Upper lobe of left lung (tissue), 6 donors: ENCODE measurements around the gene CDKAL1. TPM values are rescaled to one million over a fixed set of nuclear protein-coding genes. Genes with fewer than 3 reads are reported as not detected.
A peak's percentile ranks its signal among the peaks of the same experiment; 100 is the strongest.

Experiments used
- ATAC-seq, 2 donors: fragments of 200-7000 bp; cut with Tn5 transposase; one replicate each; pipeline ENCODE4 v1.9.1; 2022; ENCODE audit warnings: mild to moderate bottlenecking in 2 of 2, moderate library complexity in 2 of 2; ENCODE audit not compliant: low FRiP score in 2 of 2
- DNase-seq, 2 donors: peaks; one replicate each; pipeline ENCODE4 v3.0.0-alpha.2; 2019 to 2020
- H3K27ac ChIP-seq, 4 donors: fragments of 200-600 bp; sonication (generic); one replicate each; pipeline ENCODE4 v1.5.1; 2016 to 2019
- H3K27me3 ChIP-seq, 4 donors: fragments of 200-600 bp; sonication (generic); one replicate each; pipeline ENCODE4 v1.5.1; 2017 to 2019
- H3K36me3 ChIP-seq, 4 donors: fragments of 200-600 bp; sonication (generic); one replicate each; pipeline ENCODE4 v1.5.1; 2016 to 2019
- H3K4me1 ChIP-seq, 4 donors: fragments of 200-600 bp; sonication (generic); one replicate each; pipeline ENCODE4 v1.5.1; 2018 to 2019
- H3K4me3 ChIP-seq, 4 donors: fragments of 200-600 bp; sonication (generic); one replicate each; pipeline ENCODE4 v1.5.1; 2017 to 2019; ENCODE audit warnings: mild to moderate bottlenecking in 2 of 4, moderate library complexity in 1 of 4
- H3K9me3 ChIP-seq, 4 donors: fragments of 200-600 bp; sonication (generic); one replicate each; pipeline ENCODE4 v1.5.1; 2018 to 2019
- CTCF ChIP-seq, 6 experiments: fragments of 450-650 bp in 4 of 6; fragments of 200-600 bp in 2 of 6; sonication (generic) in 2 of 6; IDR thresholded peaks; one replicate each; pipeline ENCODE4 v1.5.1; 2016 to 2019; ENCODE audit warnings: antibody characterized with exemption in 6 of 6
- EP300 ChIP-seq, 4 donors: sonication (generic); formaldehyde crosslinking; IDR thresholded peaks; one replicate each; pipeline ENCODE4 v1.5.1; 2017; ENCODE audit warnings: antibody characterized with exemption in 4 of 4, control low read depth in 2 of 4
- POLR2A ChIP-seq, 4 donors: fragments of 450-650 bp; IDR thresholded peaks; one replicate each; pipeline ENCODE4 v1.5.1; 2016 to 2017; ENCODE audit warnings: antibody characterized with exemption in 4 of 4, mild to moderate bottlenecking in 2 of 4
- POLR2AphosphoS5 ChIP-seq, 2 donors: sonication (generic); formaldehyde crosslinking; IDR thresholded peaks; one replicate each; pipeline ENCODE4 v1.5.1; 2017; ENCODE audit warnings: antibody characterized with exemption in 2 of 2
- WGBS, 2 donors: methylation state at CpG; one replicate each; pipeline ENCODE4 v1.1.5; 2017 to 2018; 5-methylcytosine and 5-hydroxymethylcytosine counted together
- total RNA-seq, 6 donors: library from RNA; depleted of rRNA in 4 of 6; stranded (reverse); fragments of >200 nt in 4 of 6; gene quantifications; one replicate each; pipeline versions ENCODE4 v1.1.0 to v1.2.1, GENCODE V29; 2016 to 2021
- donor health status: DM: no; HTN: no; CAD: no; lungs with moderate emphysema.
- donor health status: DM: no; HTN: yes; CAD: no; lungs with severe emphysema.

CDKAL1 gene
- total RNA-seq, 6 donors from 2014 or later, result 9.4 to 22.6 (median 13.8) TPM

- no peaks in the 10 kb centered on the region for H3K27me3 ChIP-seq
- H3K36me3 ChIP-seq, result no peaks in the 10 kb centered on the region
- DNase-seq (no peak), ATAC-seq (peak in 1 of 2 donors; percentile 70)
- TF ChIP-seq POLR2AphosphoS5 (IDR thresholded peaks at IDR 0.05), result no peak
- TF ChIP-seq POLR2A (IDR thresholded peaks at IDR 0.05), result no peak
- no peak for TF ChIP-seq EP300 (IDR thresholded peaks at IDR 0.05)
- TF ChIP-seq CTCF (IDR thresholded peaks at IDR 0.05), result no peak
- H3K27ac ChIP-seq, result no peak overlapping the region
- H3K4me3 ChIP-seq, result no peak overlapping the region
- H3K9me3 ChIP-seq, result peaks cover 0 to 6% (median 3%) of the 10 kb centered on the region in 4 donors
- WGBS, 2 donors, result 34 to 40% methylated on average over 6 of the region's 6 CpGs
- H3K4me1 ChIP-seq, result peaks cover 0 to 8% (median 1%) of the 10 kb centered on the region in 4 donors
Measured at GRCh38 chr6:20811109-20811761, 277.0 kb downstream of the CDKAL1 start.

- Histone ChIP-seq H3K4me1 (peaks cover 0 to 8% (median 1%) of the 10 kb centered on the region in 4 donors), H3K27ac (no peak overlapping the region), H3K27me3 (no peaks in the 10 kb centered on the region), H3K9me3 (no peaks in the 10 kb centered on the region), H3K36me3 (no peaks in the 10 kb centered on the region), H3K4me3 (no peak overlapping the region)
- ATAC-seq, result no peak
- no peak for TF ChIP-seq EP300 (IDR thresholded peaks at IDR 0.05)
- no peak for TF ChIP-seq POLR2A (IDR thresholded peaks at IDR 0.05)
- TF ChIP-seq POLR2AphosphoS5 (IDR thresholded peaks at IDR 0.05), result no peak
- TF ChIP-seq CTCF (IDR thresholded peaks at IDR 0.05), result no peak
- DNase-seq, result no peak
- WGBS, 2 donors, result 85 to 97% methylated on average over 2 of the region's 2 CpGs
Measured at GRCh38 chr6:20812776-20813175, 278.5 kb downstream of the CDKAL1 start.

GRCh38 chr6:20814494-20814893 lies 280.2 kb downstream of the CDKAL1 start:
- WGBS, 2 donors, result 89 to 99% methylated on average over 4 of the region's 4 CpGs
- no peak overlapping the region for H3K27ac ChIP-seq
- H3K4me3 ChIP-seq, result no peak overlapping the region
- no peaks in the 10 kb centered on the region for H3K36me3 ChIP-seq
- no peak for DNase-seq
- no peak for TF ChIP-seq POLR2A (IDR thresholded peaks at IDR 0.05)
- no peak for TF ChIP-seq EP300 (IDR thresholded peaks at IDR 0.05)
- no peak for ATAC-seq
- no peaks in the 10 kb centered on the region for H3K27me3 ChIP-seq
- peaks cover 0 to 8% (median 1%) of the 10 kb centered on the region in 4 donors for H3K4me1 ChIP-seq
- H3K9me3 ChIP-seq, result no peaks in the 10 kb centered on the region

GRCh38 chr6:20816126-20816525 lies 281.9 kb downstream of the CDKAL1 start:
- H3K4me1 ChIP-seq, result peaks cover 0 to under 1% (median 0%) of the 10 kb centered on the region in 4 donors
- H3K9me3 ChIP-seq, result no peaks in the 10 kb centered on the region
- DNase-seq (no peak), ATAC-seq (no peak)
- 94 to 96% methylated on average over 1 of the region's 1 CpG for WGBS, 2 donors
- no peak overlapping the region for H3K4me3 ChIP-seq
- no peaks in the 10 kb centered on the region for H3K27me3 ChIP-seq
- H3K27ac ChIP-seq, result no peak overlapping the region
- no peaks in the 10 kb centered on the region for H3K36me3 ChIP-seq
- TF ChIP-seq CTCF (IDR thresholded peaks at IDR 0.05) (no peak), POLR2A (IDR thresholded peaks at IDR 0.05) (no peak), EP300 (IDR thresholded peaks at IDR 0.05) (no peak), POLR2AphosphoS5 (IDR thresholded peaks at IDR 0.05) (no peak)

- Histone ChIP-seq H3K9me3 (no peaks in the 10 kb centered on the region), H3K27me3 (no peaks in the 10 kb centered on the region), H3K36me3 (no peaks in the 10 kb centered on the region), H3K4me1 (no peaks in the 10 kb centered on the region), H3K4me3 (no peak overlapping the region), H3K27ac (no peak overlapping the region)
- TF ChIP-seq CTCF (IDR thresholded peaks at IDR 0.05) (no peak), POLR2A (IDR thresholded peaks at IDR 0.05) (no peak), POLR2AphosphoS5 (IDR thresholded peaks at IDR 0.05) (no peak), EP300 (IDR thresholded peaks at IDR 0.05) (no peak)
- ATAC-seq, result no peak
- no peak for DNase-seq
- WGBS, 2 donors, result 95 to 96% methylated on average over 2 of the region's 2 CpGs
Measured at GRCh38 chr6:20817806-20818320, 283.6 kb downstream of the CDKAL1 start.
